Neural cell (in vitro differentiated cells): ENCODE measurements around the gene GAMT. TPM values are rescaled to one million over a fixed set of nuclear protein-coding genes. Genes with fewer than 3 reads are reported as not detected.

Experiments
- H2AFZ ChIP-seq: fragments of 200-600, 300-800 bp; sonication (generic), shearing (Covaris generic); 2 replicates; pipeline ENCODE4 v1.6.0; 2014; ENCODE audit warnings: low read depth, mild to moderate bottlenecking, antibody characterized with exemption, low read length, moderate library complexity
- H3F3A ChIP-seq: fragments of 200-600 bp; shearing (Covaris generic); 2 replicates; pipeline ENCODE4 v1.6.1; 2016; ENCODE audit warnings: mild to moderate bottlenecking, moderate library complexity, mixed read lengths, antibody characterized with exemption, low read length; ENCODE audit not compliant: insufficient read depth, poor library complexity, severe bottlenecking
- H3K27ac ChIP-seq: fragments of 200-600, 300-800 bp; sonication (generic), shearing (Covaris generic); 2 replicates; pipeline ENCODE4 v1.5.1; 2014; ENCODE audit warnings: mild to moderate bottlenecking, low read length, moderate library complexity
- H3K27me3 ChIP-seq: fragments of 300-800, 200-600 bp; sonication (generic), shearing (Covaris generic); 2 replicates; pipeline ENCODE4 v1.6.0; 2014; ENCODE audit warnings: mild to moderate bottlenecking, low read depth, low read length, moderate library complexity; ENCODE audit not compliant: insufficient read depth
- H3K36me3 ChIP-seq: fragments of 300-800, 200-600 bp; sonication (generic), shearing (Covaris generic); 2 replicates; pipeline ENCODE4 v1.5.1; 2014; ENCODE audit warnings: mild to moderate bottlenecking, antibody characterized with exemption, low read length, moderate library complexity; ENCODE audit not compliant: insufficient read depth
- H3K4me2 ChIP-seq: fragments of 300-800, 200-600 bp; sonication (generic), shearing (Covaris generic); 2 replicates; pipeline ENCODE4 v1.6.0; 2014; ENCODE audit warnings: mild to moderate bottlenecking, low read length
- H3K4me3 ChIP-seq: fragments of 300-800, 200-600 bp; sonication (generic), shearing (Covaris generic); 2 replicates; pipeline ENCODE4 v1.5.1; 2014; ENCODE audit warnings: mild to moderate bottlenecking, low read length, moderate library complexity
- H3K79me2 ChIP-seq: fragments of 200-600 bp; shearing (Covaris generic); replicated peaks from 2 replicates; pipeline ENCODE4 v1.6.0; 2014; ENCODE audit warnings: mild to moderate bottlenecking, low read length, moderate library complexity; ENCODE audit not compliant: insufficient read depth
- H3K9ac ChIP-seq: fragments of 300-800, 200-600 bp; sonication (generic), shearing (Covaris generic); 2 replicates; pipeline ENCODE4 v1.6.1; 2016; ENCODE audit warnings: mild to moderate bottlenecking, low read length, mixed read lengths
- H3K9me2 ChIP-seq: fragments of 200-600 bp; shearing (Covaris generic); 2 replicates; pipeline ENCODE4 v1.6.1; 2016; ENCODE audit warnings: mild to moderate bottlenecking, low read length, mixed read lengths; ENCODE audit not compliant: insufficient read depth
- H3K9me3 ChIP-seq: fragments of 200-600, 300-800 bp; sonication (generic), shearing (Covaris generic); 2 replicates; pipeline ENCODE4 v1.6.1; 2016; ENCODE audit warnings: mild to moderate bottlenecking, mixed run types, low read length, moderate library complexity, mixed read lengths
- H4K20me1 ChIP-seq: fragments of 200-600 bp; shearing (Covaris generic); 2 replicates; pipeline ENCODE4 v1.6.1; 2016; ENCODE audit warnings: mild to moderate bottlenecking, mixed run types; ENCODE audit not compliant: insufficient read depth
- CTCF ChIP-seq: fragments of 450-650 bp; IDR thresholded peaks from 2 replicates; pipeline ENCODE4 v1.5.1; 2014; ENCODE audit warnings: antibody characterized with exemption, mild to moderate bottlenecking, moderate library complexity; ENCODE audit not compliant: poor library complexity, severe bottlenecking
- EP300 ChIP-seq: fragments of 450-650 bp; conservative IDR thresholded peaks from 2 replicates; pipeline ENCODE4 v1.6.1; 2014; ENCODE audit warnings: antibody characterized with exemption, mild to moderate bottlenecking, moderate library complexity; ENCODE audit not compliant: poor library complexity, severe bottlenecking
- EZH2 ChIP-seq: fragments of 200-600, 300-800 bp; shearing (Covaris generic), sonication (generic); IDR thresholded peaks from 2 replicates; pipeline ENCODE4 v1.6.1; 2014; ENCODE audit warnings: antibody characterized with exemption, low read length, borderline replicate concordance, mild to moderate bottlenecking; ENCODE audit not compliant: insufficient read depth, poor library complexity, severe bottlenecking
- MXI1 ChIP-seq: fragments of 450-650 bp; conservative IDR thresholded peaks from 2 replicates; pipeline ENCODE4 v1.6.1; 2014; ENCODE audit warnings: antibody characterized with exemption, mild to moderate bottlenecking; ENCODE audit not compliant: poor library complexity, severe bottlenecking
- POLR2AphosphoS5 ChIP-seq: IDR thresholded peaks from 2 replicates; pipeline ENCODE4 v1.6.1; 2012
- RAD21 ChIP-seq: fragments of 450-650 bp; conservative IDR thresholded peaks from 2 replicates; pipeline ENCODE4 v1.6.1; 2014; ENCODE audit warnings: antibody characterized with exemption, mild to moderate bottlenecking, moderate library complexity
- REST ChIP-seq: IDR thresholded peaks from 2 replicates; pipeline ENCODE4 v1.6.1; 2012; ENCODE audit warnings: borderline replicate concordance
- SMC3 ChIP-seq: fragments of 450-650 bp; conservative IDR thresholded peaks from 2 replicates; pipeline ENCODE4 v1.6.1; 2014; ENCODE audit warnings: antibody characterized with exemption, mild to moderate bottlenecking, moderate library complexity; ENCODE audit not compliant: poor library complexity
- TAF1 ChIP-seq: IDR thresholded peaks from 2 replicates; pipeline ENCODE4 v1.6.1; 2012; ENCODE audit warnings: low read depth
- polyA plus RNA-seq: library from polyadenylated mRNA; depleted of rRNA; stranded (reverse); fragments of >200 nt; gene quantifications from 2 replicates; pipeline ENCODE4 v1.2.3, GENCODE V29; 2014

GAMT gene
- polyA plus RNA-seq, 1 donor from 2014 or later = 32.5 TPM

- Histone ChIP-seq H3K9ac (peak overlapping the region; percentile 81), H4K20me1 (peaks cover 31% of the 10 kb centered on the region), H3K9me2 (no peaks in the 10 kb centered on the region), H3K27me3 (no peaks in the 10 kb centered on the region), H3K9me3 (no peaks in the 10 kb centered on the region), H3K4me2 (peak overlapping the region; percentile 89), H3K4me3 (peak overlapping the region; percentile 95), H3K27ac (peak overlapping the region; percentile 44), H3K36me3 (no peaks in the 10 kb centered on the region), H3F3A (no peaks in the 10 kb centered on the region), H2AFZ (no peak overlapping the region), H3K79me2 (peaks cover 57% of the 10 kb centered on the region)
- peak; percentile 20 for TF ChIP-seq SMC3
- TF ChIP-seq CTCF = no peak
- no peak for TF ChIP-seq TAF1
- no peak for TF ChIP-seq RAD21
- TF ChIP-seq MXI1 = peak; percentile 90
Observed at GRCh38 chr19:1408300-1409203, 7.2 kb upstream of the GAMT start.

- no peaks in the 10 kb centered on the region for H3K9me2 ChIP-seq
- H3K27ac ChIP-seq = peak within 1 kb of the TSS; percentile 68
- peaks cover 48% of the 10 kb centered on the region for H3K79me2 ChIP-seq
- peak within 1 kb of the TSS; percentile 81 for H3K9ac ChIP-seq
- H3K4me3 ChIP-seq = peak within 1 kb of the TSS; percentile 95
- peak within 1 kb of the TSS; percentile 65 for H2AFZ ChIP-seq
- peak within 1 kb of the TSS; percentile 89 for H3K4me2 ChIP-seq
- H3K9me3 ChIP-seq = no peaks in the 10 kb centered on the region
- TF ChIP-seq POLR2AphosphoS5 = no peak
- TF ChIP-seq TAF1 = no peak
- TF ChIP-seq SMC3 = no peak
- H4K20me1 ChIP-seq = peaks cover 31% of the 10 kb centered on the region
- H3K36me3 ChIP-seq = no peaks in the 10 kb centered on the region
- H3K27me3 ChIP-seq = no peaks in the 10 kb centered on the region
- no peaks in the 10 kb centered on the region for H3F3A ChIP-seq
Observed at GRCh38 chr19:1407528-1408299, 6.4 kb upstream of the GAMT start, which contains the start of gene DAZAP1. Gene DAZAP1, plus strand, starts transcription at chr19:1407586. Its CDS starts 188 bp downstream, at chr19:1407774.

- H3K9me2 ChIP-seq = no peaks in the 10 kb centered on the region
- no peaks in the 10 kb centered on the region for H3K27me3 ChIP-seq
- H3K4me3 ChIP-seq = peak overlapping the region; percentile 69
- peaks cover 41% of the 10 kb centered on the region for H3K79me2 ChIP-seq
- H2AFZ ChIP-seq = peak overlapping the region; percentile 65
- H3K4me2 ChIP-seq = no peak overlapping the region
- H3K27ac ChIP-seq = peak overlapping the region; percentile 68
- H4K20me1 ChIP-seq = peaks cover 31% of the 10 kb centered on the region
- peak overlapping the region; percentile 53 for H3K9ac ChIP-seq
- no peaks in the 10 kb centered on the region for H3F3A ChIP-seq
- TF ChIP-seq SMC3 = no peak
- TF ChIP-seq EZH2 = no peak
- TF ChIP-seq MXI1 = peak; percentile 84
- no peak for TF ChIP-seq TAF1
- no peak for TF ChIP-seq EP300
- no peak for TF ChIP-seq REST
- TF ChIP-seq CTCF = peak; percentile 56
- no peaks in the 10 kb centered on the region for H3K36me3 ChIP-seq
- no peaks in the 10 kb centered on the region for H3K9me3 ChIP-seq
Observed at GRCh38 chr19:1406774-1407527, 5.6 kb upstream of the GAMT start.
